Ishikawa (cell line): Measurements from ENCODE around the gene PIR.

ENCODE experiments used
- CEBPB ChIP-seq: IDR thresholded peaks from 2 replicates; pipeline ENCODE4 v1.6.1; 2012
- CREB1 ChIP-seq: IDR thresholded peaks from 2 replicates; pipeline ENCODE4 v1.6.1; 2012; ENCODE audit warnings: low read depth
- EGR1 ChIP-seq: IDR thresholded peaks from 2 replicates; pipeline ENCODE4 v1.6.1; 2012
- EP300 ChIP-seq: IDR thresholded peaks from 2 replicates; pipeline ENCODE4 v1.6.1; 2012; ENCODE audit warnings: borderline replicate concordance
- FOXM1 ChIP-seq: IDR thresholded peaks from 2 replicates; pipeline ENCODE4 v1.6.1; 2012; ENCODE audit warnings: low read depth, borderline replicate concordance
- NFIC ChIP-seq: IDR thresholded peaks from 2 replicates; pipeline ENCODE4 v1.6.1; 2012
- RAD21 ChIP-seq: IDR thresholded peaks from 2 replicates; pipeline ENCODE4 v1.6.1; 2012; ENCODE audit warnings: low read depth
- REST ChIP-seq: IDR thresholded peaks from 2 replicates; pipeline ENCODE4 v1.6.1; 2012; ENCODE audit warnings: low read depth, mild to moderate bottlenecking
- TAF1 ChIP-seq: IDR thresholded peaks from 2 replicates; pipeline ENCODE4 v1.6.1; 2012; ENCODE audit warnings: low read depth, mild to moderate bottlenecking
- TCF12 ChIP-seq: IDR thresholded peaks from 2 replicates; pipeline ENCODE4 v1.6.1; 2012; ENCODE audit warnings: low read depth
- TEAD4 ChIP-seq: IDR thresholded peaks from 2 replicates; pipeline ENCODE4 v1.6.1; 2012
- YY1 ChIP-seq: IDR thresholded peaks from 2 replicates; pipeline ENCODE4 v1.6.1; 2012; ENCODE audit warnings: low read depth
- TF ChIP-seq, protein P1 (sequence below): IDR thresholded peaks from 2 replicates; pipeline ENCODE4 v1.6.1; 2012

DNA sequence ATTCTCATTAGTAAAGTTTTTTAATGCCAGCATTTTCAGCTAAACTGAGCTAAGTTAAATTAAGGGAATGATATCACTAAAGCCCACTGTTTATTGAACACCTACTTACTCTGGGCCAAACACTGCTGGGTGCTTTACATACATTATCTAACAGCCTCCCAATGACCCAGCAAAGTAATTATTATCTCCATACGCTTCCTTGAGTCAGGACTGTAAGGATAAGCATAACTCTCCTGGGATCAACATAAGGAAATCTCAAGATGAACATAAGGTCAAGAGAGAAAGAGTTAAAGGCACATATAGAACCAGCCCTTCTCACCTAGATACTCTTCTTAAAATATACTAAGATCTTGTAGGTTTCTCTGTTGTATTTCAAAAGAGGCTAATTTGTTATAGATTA is 21.1 kb upstream of the PIR start:
- TF ChIP-seq REST: no peak
- no peak for TF ChIP-seq TAF1
- no peak for TF ChIP-seq CEBPB
- no peak for TF ChIP-seq CREB1
- TF ChIP-seq FOXM1: no peak
- no peak for TF ChIP-seq YY1
- TF ChIP-seq EP300: no peak
- no peak for TF ChIP-seq TEAD4
- no peak for TF ChIP-seq RAD21
- no peak for TF ChIP-seq NFIC
- TF ChIP-seq, protein P1, sequence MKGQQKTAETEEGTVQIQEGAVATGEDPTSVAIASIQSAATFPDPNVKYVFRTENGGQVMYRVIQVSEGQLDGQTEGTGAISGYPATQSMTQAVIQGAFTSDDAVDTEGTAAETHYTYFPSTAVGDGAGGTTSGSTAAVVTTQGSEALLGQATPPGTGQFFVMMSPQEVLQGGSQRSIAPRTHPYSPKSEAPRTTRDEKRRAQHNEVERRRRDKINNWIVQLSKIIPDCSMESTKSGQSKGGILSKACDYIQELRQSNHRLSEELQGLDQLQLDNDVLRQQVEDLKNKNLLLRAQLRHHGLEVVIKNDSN: no peak
- TF ChIP-seq EGR1: no peak
- no peak for TF ChIP-seq TCF12
